Embryonic facial prominence (tissue), 1 donor: Measurements from ENCODE around the gene DSC1.

ENCODE experiments used
- DNase-seq: peaks from one replicate; pipeline ENCODE4 v3.0.0-alpha.2; 2016; ENCODE audit errors: extremely low spot score

The DSC1 gene

GRCh38 chr18:31103423-31103822 lies 59.2 kb downstream of the DSC1 start:
- no peak for DNase-seq

- DNase-seq, result no peak
Measured at GRCh38 chr18:31102941-31103340, 59.7 kb downstream of the DSC1 start.

- DNase-seq, result no peak
Measured at GRCh38 chr18:31102025-31102684, 60.5 kb downstream of the DSC1 start, which contains the start of gene DSC2. Gene DSC2 (minus strand): TSS chr18:31102421. CDS start chr18:31101971, 450 bp downstream.

- DNase-seq, result no peak
Measured at GRCh38 chr18:31101183-31102024, 61.3 kb downstream of the DSC1 start.

- DNase-seq, result no peak
Measured at GRCh38 chr18:31100436-31101182, 62.0 kb downstream of the DSC1 start.

- DNase-seq, result no peak
Measured at GRCh38 chr18:31099450-31100230, 63.0 kb downstream of the DSC1 start.

- DNase-seq, result no peak
Measured at GRCh38 chr18:31098878-31099277, 63.8 kb downstream of the DSC1 start.

- no peak for DNase-seq
Measured at GRCh38 chr18:31097666-31098065, 65.0 kb downstream of the DSC1 start.

GRCh38 chr18:31093880-31094279 lies 68.8 kb downstream of the DSC1 start:
- no peak for DNase-seq

GRCh38 chr18:31093294-31093693 lies 69.4 kb downstream of the DSC1 start:
- no peak for DNase-seq

- no peak for DNase-seq
Measured at GRCh38 chr18:31091350-31091749, 71.3 kb downstream of the DSC1 start.

- no peak for DNase-seq
Measured at GRCh38 chr18:31088532-31088931, 74.1 kb downstream of the DSC1 start.

GRCh38 chr18:31079973-31080372 lies 82.7 kb downstream of the DSC1 start:
- DNase-seq, result no peak
